NCI-H69 (cell line): ENCODE results near the gene CNTN2.

Experiments used
- DNase-seq: peaks from one replicate; lab custom pipeline; 2025; lab: John Stamatoyannopoulos, UW

The CNTN2 gene

GRCh38 chr1:205072881-205073280 lies 29.9 kb downstream of the CNTN2 start:
- DNase-seq, result no peak

- DNase-seq, result peak; percentile 16
Observed at GRCh38 chr1:205073511-205073910, 30.5 kb downstream of the CNTN2 start.

- no peak for DNase-seq
Observed at GRCh38 chr1:205074084-205074483, 31.1 kb downstream of the CNTN2 start.

GRCh38 chr1:205074513-205074912 lies 31.5 kb downstream of the CNTN2 start:
- no peak for DNase-seq

DNA sequence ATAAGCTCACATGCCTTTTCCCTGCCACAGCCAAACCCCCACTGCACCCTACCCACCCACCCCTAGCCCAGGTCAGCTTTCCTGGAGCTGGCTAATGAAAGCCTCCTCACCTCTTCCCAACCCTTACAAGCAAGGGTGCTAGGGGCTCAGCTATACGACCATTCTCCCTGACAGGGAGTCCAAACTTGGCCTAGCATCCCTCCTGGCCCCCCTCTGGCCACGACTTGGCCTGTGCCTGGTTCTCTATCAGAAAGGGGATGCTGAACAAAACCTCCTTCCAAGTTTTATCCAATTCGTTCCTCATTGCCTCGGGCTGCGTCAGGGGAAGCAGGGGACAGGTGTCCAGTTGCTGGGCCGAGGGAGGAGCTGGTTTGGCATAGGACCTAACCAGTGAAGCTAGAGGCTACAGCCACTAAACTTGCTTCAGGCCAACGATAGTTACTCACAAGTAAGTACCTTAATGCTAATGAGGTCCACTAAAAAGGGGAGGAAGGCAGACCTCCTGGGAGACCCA lies 32.7 kb downstream of the CNTN2 start:
- DNase-seq, result no peak

- no peak for DNase-seq
Observed at GRCh38 chr1:205076245-205076761, 33.3 kb downstream of the CNTN2 start.

- DNase-seq, result no peak
Observed at GRCh38 chr1:205077158-205077933, 34.3 kb downstream of the CNTN2 start.

DNA sequence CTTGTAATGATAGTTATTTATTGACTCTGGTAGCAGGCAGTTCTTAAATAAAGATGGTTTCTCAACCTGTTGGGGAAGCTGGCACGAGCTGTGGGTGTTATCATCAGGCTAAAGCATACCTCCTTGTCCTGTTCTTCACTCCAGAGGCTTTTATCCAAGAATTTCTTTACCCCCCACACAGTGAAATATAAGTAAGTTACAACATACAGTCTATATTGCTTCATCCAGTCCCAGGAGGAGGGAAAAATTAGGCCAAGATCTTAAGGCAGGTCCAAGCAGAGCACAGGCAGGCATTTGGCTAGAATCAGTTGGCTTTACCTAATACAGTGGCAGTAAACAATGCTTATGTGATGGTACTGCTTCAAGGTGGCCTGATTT lies 34.9 kb downstream of the CNTN2 start:
- DNase-seq, result no peak

DNA sequence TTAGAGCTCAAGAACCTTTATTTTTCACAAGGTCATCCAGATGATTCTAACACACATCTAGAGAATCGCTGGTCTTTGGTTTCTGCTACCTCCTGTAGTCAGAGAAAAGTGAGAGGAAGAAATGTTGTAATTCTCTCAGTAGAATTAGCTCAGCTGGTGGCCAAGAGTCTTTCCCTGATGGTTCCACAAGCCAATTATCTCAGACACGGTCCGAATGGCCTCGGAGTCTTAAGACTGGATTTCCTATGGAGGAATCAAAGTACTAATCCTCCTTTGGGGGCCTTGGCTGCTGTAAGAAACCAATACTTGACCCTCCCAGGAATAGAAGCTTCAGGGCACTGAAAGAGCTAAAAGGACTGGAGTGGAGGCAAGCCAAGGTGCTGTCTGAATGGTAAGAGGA lies 39.4 kb downstream of the CNTN2 start:
- DNase-seq, result no peak

GRCh38 chr1:205084360-205084759 lies 41.3 kb downstream of the CNTN2 start, which contains the start of gene TMEM81:
TSS of gene TMEM81 (minus strand) at chr1:205084460. CDS start at chr1:205084320, 140 bp downstream.
- no peak for DNase-seq

DNA sequence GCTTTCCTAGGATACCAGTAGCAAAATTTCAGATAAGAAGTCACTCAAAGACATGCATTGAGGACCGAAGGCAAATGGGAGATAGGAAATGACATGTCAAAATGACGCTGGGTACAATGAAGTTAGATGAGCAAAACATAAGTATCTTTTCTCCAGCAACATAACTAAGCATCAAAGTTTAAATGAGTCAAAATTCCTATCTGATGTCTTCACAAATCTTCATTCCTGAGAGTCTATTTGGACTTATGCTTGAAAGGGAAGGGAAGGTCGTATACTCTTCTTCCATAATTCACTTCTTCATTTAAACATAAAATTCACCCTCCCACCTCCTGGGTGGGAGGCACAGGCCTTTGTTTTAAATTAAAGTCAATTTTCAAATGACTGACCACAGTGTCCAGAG lies 45.3 kb downstream of the CNTN2 start:
- DNase-seq, result no peak

DNA sequence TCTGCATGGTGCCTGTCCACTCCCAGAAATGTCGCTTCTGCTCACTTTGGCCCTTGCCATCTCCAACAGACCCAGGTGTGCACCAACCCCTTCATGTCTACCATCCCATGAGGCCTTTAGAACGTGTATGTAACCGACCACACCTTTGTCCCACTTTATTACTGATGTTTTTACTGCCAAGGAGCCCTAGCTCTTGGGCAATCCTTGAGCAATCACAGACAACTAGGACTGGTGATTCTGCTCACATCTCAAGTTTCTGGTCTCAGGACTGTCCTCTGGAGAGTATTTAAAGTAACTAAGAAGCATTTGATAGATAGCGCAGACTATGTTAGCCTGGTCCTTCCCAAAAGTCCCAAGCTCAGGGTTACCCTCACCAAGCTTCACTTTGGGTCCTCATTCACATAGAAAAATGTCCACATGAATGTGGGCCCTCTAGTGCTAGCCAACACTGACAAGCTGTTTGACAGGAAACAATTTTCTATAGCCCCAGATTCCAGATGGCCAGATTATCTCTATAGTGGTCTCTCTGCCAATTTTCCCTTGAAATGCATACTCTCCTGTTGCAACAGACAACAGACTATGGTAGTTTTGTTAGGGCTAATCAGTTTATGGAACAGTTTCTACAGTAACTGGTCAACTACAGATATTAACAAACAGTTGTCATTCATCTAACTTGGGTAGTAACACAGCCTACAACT lies 48.2 kb downstream of the CNTN2 start:
- DNase-seq, result no peak

- DNase-seq, result no peak
Observed at GRCh38 chr1:205095422-205095821, 52.4 kb downstream of the CNTN2 start.

GRCh38 chr1:205098242-205098641 lies 55.2 kb downstream of the CNTN2 start:
- no peak for DNase-seq

DNA sequence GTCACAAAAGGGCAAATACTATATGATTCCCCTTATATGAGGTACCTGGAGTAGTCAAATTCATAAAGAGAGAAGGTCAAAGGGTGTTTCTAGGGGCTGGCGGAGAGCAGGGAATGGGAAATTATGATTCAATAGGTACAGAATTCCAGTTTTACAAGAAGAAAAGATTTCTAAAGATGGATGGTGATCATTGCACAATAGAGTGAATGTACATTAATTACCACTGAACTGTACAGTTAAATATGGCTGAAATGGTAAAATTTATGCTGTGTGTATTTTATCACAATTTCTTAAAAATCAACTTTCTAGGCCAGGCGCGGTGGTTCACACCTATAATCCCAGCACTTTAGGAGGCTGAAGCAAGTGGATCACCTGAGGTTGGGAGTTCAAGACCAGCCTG lies 59.4 kb downstream of the CNTN2 start:
- no peak for DNase-seq

GRCh38 chr1:205107327-205107726 lies 64.3 kb downstream of the CNTN2 start:
- DNase-seq, result no peak

GRCh38 chr1:205108464-205108863 lies 65.5 kb downstream of the CNTN2 start:
- DNase-seq, result no peak

GRCh38 chr1:205109269-205109668 lies 66.3 kb downstream of the CNTN2 start:
- DNase-seq, result no peak

DNA sequence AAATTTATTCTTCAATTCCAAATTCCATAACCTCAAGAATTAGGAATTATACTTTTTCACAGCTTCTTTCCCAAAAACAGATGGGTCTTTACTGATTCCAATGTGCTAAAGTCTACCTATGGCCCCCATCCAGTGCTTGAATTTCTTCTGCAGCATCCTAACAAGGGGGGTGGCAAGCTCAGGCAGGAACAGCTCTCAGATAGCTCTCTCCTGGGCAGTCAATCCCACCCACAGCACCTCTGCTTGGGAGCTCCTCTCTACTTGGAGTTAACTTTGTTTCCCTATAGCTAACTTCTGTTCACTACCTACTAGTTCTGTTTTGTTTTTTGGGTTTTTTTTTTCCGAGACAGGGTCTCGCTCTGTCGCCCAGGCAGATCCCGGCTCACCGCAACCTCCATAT lies 66.7 kb downstream of the CNTN2 start:
- DNase-seq, result no peak

DNA sequence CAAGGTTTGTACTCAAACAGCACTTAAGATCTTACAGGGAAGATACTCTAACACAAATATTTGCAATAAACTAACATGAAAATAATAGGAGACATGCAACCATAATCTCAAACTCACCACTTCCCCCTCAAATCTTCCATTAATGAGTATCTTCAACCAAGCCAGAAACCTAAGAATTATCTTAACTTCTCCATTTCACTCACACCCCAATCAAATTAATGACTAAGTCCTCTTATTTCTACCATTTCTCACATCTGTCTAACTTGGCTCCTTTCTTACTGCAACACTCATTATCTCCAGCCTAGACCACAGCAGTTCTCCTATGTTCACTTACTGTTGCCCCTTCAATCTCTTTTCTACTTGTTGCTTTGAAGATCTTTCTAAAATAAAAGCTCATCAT lies 68.3 kb downstream of the CNTN2 start:
- DNase-seq, result no peak

DNA sequence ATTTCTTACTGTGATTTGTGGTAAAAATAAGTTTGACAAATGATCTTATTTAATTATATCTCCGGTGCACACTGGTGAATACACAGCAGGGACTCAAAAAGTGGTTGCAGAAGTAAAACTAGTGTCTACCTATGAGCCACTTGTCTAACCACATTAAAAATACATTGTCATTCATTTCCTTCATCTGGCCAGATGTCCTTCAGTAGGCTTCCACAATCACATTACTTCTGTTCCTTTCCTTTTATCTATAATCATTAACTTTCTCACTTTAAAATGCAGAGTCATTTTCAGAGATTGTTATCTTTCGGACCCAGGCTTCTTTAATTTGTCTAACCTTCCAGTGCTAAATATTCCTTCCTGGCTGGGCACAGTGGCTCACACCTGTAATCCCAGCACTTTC lies 75.7 kb downstream of the CNTN2 start:
- no peak for DNase-seq

DNA sequence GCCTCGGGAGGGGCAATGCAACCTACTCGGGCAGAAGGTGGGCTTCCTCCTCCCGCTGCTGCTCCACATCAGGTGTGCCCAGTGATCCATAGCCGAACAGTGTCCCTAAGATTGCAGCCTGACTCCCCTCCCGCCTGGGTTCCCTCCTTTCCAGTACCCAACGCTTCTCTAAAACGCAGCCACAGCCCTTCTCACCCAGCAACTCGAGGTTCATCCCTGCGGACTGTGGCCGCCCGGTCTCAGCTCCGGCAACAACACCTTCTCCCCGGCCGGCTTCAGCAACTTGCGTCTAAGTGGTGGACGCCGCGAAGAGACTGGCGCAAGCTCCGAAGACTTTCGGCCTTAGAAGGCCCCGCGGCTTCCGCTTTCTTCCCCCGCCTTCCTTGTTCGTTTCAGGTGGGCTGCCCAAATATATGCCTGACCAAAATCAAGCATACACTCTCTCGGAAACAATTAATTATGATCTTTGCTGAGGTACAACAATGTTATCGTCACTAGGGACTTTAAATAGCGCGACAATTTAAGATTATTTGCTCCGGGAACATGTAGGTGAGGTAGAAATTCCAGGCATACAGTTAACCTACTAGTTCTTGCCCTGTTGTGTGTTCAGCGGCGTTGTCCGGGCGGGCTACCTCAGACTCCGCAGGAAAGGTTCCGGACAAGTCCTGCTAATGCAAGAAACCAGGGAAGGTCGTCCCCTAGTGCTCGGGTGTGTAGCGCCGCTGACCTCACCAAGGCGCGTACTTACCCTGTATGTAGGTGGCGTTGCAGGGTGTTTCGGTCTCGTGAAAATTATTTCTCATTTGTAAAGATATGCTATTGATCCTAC lies 78.9 kb downstream of the CNTN2 start, which contains the start of gene RBBP5:
Gene RBBP5, minus strand, starts transcription at position 319 of the 829 bp plus-strand sequence. Its CDS starts 105 bp downstream, at position 214.
- DNase-seq, result peak; percentile 99
